CD1c-positive myeloid dendritic cell (primary cell): ENCODE data around the gene LOXHD1.

Source experiments
- DNase-seq: peaks from one replicate; pipeline ENCODE4 v3.0.0-alpha.2; 2016; ENCODE audit errors: extremely low spot score

The LOXHD1 gene

GRCh38 chr18:46481048-46481846 is 175.8 kb downstream of the LOXHD1 start:
- peak; percentile 40 for DNase-seq

DNA sequence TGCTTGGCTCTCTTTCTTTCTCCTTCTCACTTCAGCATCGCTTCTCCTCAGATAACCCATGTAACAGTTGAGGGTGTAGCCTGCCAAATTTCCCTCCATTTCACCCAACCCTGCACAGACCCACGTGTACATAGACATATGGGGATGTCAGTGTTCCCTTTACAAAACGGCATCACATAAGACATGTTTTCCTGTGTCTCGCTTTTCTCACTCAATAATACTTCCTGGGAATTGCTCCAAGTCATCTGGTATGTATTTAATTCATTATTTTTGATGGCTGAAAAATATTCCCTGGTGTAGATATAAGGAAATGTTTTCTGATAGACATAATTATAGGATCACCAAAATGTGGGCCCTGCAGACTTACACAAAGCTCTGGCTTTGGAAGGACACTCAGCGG is 176.8 kb downstream of the LOXHD1 start:
- DNase-seq, result no peak

- no peak for DNase-seq
Observed at GRCh38 chr18:46478796-46479195, 178.2 kb downstream of the LOXHD1 start.

DNA sequence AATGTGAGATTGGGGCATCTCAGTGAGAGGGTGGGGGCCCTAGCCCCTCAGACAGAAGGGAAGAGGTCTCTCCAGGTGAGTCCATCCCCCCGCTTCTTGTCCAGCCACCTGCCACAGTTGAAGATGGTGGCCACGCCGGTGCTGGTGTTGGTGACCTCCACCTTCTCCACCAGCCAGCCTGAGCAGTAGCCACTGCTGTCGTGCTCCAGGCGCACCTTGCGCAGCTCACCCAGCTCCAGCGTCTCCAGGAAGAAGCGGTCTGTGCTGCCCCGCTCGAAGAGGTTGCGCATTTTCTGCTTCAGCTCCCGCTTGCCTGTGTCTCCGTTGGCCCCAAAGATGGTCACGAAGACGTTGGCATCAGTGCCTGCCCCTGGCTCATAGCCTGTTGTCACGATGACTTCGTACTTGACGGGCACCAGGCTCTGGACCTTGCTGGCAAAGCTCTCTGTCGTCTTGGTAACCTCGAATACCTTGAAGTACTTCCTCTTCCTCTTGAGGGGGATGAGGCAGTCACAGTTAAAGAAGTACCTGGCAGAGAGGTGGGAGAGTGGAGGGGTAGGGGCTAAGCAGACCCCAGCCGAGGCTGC is 179.5 kb downstream of the LOXHD1 start:
- DNase-seq, result no peak

GRCh38 chr18:46475390-46475752 is 181.6 kb downstream of the LOXHD1 start:
- no peak for DNase-seq

GRCh38 chr18:46474487-46475389 is 182.3 kb downstream of the LOXHD1 start:
- DNase-seq, result no peak

DNA sequence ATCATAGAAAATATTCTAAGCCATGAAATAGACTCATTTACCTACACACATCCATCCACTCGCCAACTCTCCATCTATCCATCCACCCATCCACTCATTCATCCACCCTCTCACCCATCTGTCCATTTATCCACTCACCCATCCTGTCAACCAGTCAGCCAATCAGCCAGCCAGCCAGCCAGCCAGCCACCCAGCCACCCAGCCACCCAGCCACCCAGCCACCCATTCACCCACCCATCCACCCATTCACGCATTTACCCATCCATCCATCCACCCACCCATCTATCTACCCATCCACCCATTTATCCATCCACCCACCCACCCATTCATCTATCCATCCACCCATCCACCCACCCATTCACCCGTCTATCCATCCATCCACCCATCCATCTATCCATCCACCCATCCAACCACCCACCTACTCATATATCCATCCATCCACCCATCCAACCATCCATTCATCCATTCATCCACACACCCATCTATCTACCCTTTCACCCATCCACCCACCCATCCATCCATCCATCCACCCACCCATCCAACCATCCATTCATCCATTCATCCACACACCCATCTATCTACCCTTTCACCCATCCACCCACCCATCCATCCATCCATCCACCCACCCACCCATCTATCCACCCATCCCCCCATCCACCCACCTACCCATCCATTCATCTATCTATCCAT is 185.1 kb downstream of the LOXHD1 start:
- DNase-seq, result no peak

DNA sequence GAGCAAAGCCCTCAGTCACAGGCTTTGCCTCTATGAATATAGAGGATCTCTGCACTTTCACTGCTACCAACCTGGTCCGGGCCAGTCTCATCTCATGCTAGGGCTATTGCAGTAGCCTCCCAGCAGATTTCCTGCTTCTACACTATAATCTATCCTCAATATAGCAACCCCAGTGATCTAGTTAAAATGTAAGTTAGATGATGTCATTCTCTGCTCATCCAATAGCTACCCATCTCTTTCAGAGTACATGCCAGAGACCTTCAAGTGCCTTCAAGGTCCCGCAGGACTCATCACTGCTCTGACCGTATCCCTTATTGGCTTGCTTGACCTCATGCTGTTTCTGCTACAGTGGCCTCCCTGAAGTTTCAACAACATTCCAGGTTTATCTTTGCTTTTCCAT is 186.3 kb downstream of the LOXHD1 start:
- DNase-seq, result no peak

DNA sequence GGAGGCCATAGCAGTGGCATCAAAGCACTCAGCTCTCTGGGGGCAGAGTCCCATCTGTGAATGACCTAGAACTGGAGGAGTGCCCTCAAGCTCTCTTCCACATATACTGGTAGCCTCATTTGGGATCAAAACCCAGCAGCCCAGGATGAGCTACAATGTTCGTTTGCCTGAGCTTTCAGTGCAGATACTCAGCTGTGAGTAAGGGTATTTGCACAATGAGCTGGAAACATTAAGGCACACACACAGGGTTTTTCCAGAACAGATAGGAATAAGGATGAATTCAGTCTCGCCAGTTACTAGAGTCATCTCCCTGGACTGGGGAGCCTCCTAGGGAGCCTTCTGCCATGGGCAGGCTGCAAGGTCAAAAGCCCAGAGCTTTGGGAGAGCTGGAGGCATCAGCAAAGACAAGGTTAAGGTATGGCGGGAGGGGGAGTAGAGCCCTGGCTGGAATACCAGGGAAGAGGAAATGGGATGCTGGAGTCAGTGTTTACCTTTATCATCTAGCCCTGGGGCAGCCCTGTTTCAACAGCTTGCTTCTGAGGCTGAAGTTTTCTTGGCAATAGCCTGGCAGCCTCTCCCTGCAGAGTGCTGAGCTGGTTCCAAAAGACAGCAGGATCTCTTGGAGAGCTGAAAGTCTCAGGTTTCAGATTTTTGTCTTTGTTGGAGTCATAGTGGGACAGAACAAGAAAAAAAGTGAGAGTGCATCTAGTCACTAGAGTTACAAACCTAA is 187.7 kb downstream of the LOXHD1 start:
- no peak for DNase-seq

GRCh38 chr18:46468426-46469180 is 188.4 kb downstream of the LOXHD1 start:
- DNase-seq, result no peak

DNA sequence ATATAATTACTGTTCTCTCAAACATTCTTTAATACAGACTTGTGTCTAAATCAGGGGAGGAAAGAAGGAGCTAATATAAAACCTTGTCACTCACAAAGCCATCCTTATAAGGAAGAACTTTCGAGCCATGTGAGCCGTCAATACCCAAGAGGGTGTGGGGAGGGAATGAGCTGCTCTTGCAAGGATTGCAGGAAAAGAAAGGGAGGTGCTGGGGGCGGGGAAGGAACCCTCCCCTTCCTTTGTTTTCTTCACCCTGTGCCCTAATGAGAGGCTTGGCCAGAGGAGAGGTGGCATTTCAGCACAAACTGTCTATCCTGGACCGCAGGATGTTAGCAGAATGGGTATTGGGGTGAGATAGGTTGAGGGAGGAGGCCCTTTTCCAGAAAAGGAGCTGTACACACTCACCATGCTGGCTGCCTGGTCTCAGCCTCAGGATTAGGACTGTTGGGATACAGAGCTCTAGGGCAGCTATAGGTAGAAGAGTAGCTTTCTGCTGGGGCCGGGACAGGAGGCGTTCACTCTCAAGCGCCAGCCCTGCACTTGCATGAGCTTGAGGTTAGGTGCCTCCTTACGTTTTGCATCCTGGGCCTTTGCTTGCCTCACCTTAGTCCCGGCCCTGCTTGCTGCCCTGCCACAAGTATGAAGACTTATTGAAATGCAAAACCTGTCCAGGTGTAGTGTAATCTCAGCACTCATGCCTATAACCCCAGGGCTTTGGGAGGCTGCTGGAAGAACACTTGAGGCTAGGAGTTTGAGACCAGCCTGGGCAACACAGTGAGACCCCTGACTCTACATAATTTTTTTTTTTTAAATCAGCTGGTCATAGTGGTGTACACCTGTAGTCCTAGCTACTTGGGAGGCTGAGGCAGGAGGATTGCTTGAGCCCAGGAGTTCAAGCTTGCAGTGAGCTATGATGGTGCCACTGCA is 190.5 kb downstream of the LOXHD1 start:
- DNase-seq, result no peak

GRCh38 chr18:46464926-46465655 is 191.9 kb downstream of the LOXHD1 start:
- DNase-seq, result no peak

DNA sequence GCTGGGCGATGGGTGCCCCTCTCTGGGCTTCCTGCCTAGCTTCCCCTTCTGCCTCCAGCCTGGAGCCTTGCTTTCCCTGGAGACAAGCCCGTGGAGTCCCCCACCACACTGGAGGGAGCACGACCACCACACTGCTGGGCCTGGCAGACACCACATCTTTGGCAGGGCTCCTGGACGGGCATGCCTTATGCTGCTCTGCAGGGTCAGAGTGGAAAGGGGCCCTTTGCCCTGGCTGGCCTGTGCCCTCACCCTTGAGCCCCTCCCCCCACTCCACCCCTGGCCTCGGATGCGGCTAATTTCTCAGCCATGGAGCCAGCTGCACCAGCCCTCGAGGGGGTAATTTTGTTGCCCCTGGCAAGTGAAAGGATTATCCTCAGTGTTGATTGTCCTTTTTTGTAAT is 194.5 kb downstream of the LOXHD1 start:
- DNase-seq, result no peak

GRCh38 chr18:46461993-46462392 is 195.0 kb downstream of the LOXHD1 start:
- DNase-seq, result no peak

GRCh38 chr18:46460754-46461153 is 196.3 kb downstream of the LOXHD1 start:
- no peak for DNase-seq

DNA sequence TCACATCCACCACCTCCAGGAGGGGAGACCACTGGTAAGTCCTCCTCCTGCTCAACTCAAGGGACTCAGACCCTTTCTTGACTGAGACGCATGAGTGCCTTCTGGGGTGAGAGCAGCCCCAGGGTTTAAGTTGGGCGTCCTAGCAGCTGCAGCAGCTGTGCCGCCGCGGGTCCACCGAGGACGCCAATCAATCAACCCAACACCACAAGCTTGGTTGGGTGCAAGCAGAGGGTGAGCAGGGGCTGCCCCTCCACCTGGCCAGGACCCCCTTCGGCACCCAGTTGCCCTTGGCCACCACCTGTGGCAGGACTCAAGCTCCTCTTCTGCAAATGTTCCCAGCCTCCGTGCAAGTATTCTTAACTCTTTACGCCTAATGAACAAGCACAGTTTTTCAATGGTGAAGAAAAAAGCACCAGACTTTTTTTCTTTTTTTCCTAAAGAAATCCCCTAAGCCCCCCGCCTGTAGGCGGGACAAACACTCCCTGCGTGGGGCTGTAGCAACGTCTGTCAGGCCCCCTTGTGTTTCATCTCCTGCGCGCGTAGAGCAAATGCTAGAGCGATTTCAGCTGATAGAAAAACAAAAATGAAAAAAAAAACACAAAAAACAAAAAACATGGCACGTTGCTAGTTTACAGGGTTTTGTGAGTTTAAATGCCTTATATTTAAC is 197.1 kb downstream of the LOXHD1 start:
- DNase-seq, result no peak

GRCh38 chr18:46458472-46458871 is 198.5 kb downstream of the LOXHD1 start:
- DNase-seq, result no peak

GRCh38 chr18:46456691-46457090 is 200.3 kb downstream of the LOXHD1 start:
- no peak for DNase-seq
